ENCODE results near the gene MGAT5B. TPM values are rescaled to one million over a fixed set of nuclear protein-coding genes. Genes with fewer than 3 reads are reported as not detected.
"Not testable (repeated sequence)": the region's sequence is repeated elsewhere in the genome, so short reads cannot be mapped to it uniquely, and the experiment has no call there.

MGAT5B gene
- total RNA-seq, 1 experiment from 2014 or later, result 5.3 TPM

DNA sequence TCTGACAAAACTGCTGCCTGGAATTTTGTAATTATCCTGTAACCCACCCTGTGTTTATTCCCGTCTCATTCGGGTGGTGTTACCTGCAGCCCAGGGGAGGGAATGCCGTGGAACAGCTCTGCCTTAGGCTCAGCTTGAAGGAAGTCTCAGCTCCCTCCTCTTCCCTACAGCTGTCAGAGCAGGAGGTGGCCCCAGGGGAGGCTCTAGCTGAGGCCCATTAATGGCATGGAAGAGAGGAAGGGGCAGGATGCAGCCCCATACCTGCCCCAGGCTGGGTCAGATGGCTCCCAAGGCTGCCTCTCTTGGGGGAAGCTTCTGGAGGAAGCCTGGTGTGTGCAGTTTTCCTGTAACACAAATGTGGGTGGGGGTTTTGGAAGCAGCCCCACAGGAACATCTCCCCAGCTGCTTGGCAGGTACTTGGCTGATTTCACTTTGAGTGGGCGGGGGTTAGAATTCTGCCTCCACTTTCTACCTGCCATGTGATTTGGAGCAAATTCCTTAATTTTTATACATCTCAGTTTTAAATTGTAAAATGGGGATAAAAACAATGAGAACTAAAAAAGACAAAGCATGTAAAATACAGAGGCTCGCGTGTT is 103.9 kb downstream of the MGAT5B start:
- DNase-seq (ENCODE audit: low spot score), result no peak

- no peak for DNase-seq (ENCODE audit: low spot score)
These were observed 104.8 kb downstream of the MGAT5B start for GRCh38 chr17:76973040-76973439.

- no peak for DNase-seq (ENCODE audit: low spot score)
These were observed 106.5 kb downstream of the MGAT5B start for GRCh38 chr17:76974721-76975120.

- DNase-seq (ENCODE audit: low spot score), result not testable (repeated sequence)
These were observed 109.8 kb downstream of the MGAT5B start for GRCh38 chr17:76978050-76978449.

GRCh38 chr17:76981545-76982295 is 113.5 kb downstream of the MGAT5B start:
- no peak for DNase-seq (ENCODE audit: low spot score)

DNA sequence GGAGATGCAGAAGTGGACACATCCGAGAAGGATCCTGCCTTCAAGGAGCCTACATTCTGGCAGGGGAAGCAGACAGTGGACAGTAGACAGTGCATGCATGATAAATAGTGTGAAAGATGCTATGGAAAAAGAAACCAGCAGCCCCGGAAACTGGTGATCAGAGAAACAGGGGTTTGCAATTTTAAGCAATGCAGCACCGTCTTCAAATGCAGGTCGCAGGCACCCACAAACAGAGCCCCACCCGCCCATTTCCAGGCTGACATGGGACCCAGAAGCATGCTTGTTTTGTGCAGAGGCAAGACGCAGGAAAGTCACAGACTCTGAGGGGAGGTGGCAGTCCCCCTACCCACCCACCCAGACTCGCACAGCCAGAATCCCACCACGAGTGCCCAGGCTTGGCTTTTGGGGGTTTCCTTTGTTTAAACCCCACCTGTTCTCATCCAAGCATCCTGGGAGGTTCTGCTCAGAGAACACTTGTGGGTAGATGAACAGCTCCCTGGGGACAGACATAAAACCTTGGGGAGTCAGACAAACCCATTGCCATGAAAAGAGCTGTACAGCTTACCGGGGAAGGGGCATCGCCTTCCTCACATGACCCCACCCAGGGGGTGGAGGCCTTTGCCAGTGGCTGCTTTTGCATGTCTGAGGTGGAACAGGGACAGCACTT is 114.3 kb downstream of the MGAT5B start:
- no peak for DNase-seq (ENCODE audit: low spot score)

DNA sequence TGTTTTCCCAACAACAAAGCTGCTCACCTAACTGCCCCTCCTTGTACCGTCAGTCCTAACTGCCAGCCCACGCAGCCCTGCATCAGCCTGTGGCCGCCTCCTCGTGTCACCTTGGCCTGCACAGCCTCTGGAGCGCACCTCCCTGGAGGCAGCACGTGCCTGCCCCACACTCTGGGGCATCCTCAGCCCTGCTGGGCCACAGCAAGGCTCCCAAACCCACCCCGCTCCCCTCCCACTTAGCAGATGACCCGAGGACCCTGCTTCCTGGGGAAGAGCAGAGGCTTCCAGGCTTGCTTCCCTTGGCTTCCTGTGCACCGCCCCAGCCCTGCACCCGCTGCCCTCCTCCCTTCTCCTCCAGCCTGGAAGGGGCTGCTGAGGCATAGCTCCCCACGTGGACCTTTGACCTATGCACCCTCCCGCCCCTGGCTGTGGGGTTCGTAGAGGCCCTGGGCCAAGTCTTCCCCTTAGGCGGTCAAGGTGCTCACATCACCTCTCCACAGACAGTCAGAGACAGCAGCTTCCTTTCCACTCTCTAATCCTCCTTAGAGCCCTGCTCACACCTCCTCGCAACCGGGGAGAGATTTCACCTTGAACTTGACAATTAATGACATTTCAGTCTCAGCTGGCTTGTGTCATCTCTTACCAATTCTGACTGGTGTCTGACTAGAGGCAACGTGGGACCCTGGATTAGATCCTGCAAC is 115.0 kb downstream of the MGAT5B start:
- DNase-seq (ENCODE audit: low spot score), result no peak

- DNase-seq (ENCODE audit: low spot score), result no peak
These were observed 118.2 kb downstream of the MGAT5B start for GRCh38 chr17:76986365-76986764.

DNA sequence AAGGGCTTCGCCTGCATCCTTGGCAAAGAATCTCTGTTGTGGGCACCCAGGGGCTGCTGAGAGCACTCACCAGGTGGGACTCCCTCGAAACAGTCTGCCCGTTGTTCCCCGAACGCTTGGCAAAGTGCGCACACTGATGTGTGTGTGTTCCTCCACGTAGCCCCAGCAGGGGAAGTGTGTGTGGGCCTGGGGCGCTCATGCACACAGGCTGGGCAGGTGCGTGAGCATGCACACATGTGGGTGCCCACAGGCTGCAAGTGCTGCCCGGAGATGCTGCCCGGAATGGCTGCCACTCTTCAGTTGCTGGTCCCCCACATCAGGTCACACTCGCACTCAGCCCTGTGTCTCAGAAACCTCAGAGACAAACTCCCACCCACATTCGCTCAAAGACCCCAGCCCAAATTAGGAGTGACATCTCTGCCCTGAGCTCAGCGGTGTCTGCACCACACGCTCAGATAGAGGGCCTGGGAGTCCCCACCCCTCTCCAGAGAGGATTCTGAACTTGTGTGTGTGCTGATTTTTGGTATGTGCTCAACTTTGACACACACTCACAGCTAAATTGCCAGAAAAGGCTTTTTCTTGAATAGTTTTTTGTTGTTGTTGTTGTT is 119.4 kb downstream of the MGAT5B start:
- no peak for DNase-seq (ENCODE audit: low spot score)

- no peak for DNase-seq (ENCODE audit: low spot score)
These were observed 120.6 kb downstream of the MGAT5B start for GRCh38 chr17:76988796-76989195.

GRCh38 chr17:76989519-76989918 is 121.3 kb downstream of the MGAT5B start:
- DNase-seq (ENCODE audit: low spot score), result no peak

DNA sequence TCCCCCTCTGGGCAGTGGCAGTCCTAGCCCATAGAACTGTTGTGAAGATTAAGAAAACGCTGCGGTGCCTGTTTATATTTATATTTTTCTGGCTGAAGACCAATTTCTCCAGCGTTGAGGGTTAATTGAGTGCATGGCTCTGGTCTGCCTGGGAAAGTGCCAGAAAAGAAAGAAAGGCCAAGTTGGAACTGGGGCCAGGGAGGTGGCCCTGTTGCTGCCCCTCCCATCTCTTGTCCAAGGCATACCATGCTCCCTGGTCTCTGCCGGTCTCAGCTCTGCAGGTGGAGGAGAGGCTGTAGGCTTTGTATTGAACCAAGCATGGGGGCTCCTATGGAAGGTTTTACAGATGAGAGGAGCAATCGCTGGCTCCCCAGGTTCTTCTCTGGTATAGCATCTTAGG is 124.7 kb downstream of the MGAT5B start:
- no peak for DNase-seq (ENCODE audit: low spot score)

GRCh38 chr17:76993651-76994050 is 125.4 kb downstream of the MGAT5B start:
- no peak for DNase-seq (ENCODE audit: low spot score)

- no peak for DNase-seq (ENCODE audit: low spot score)
These were observed 126.0 kb downstream of the MGAT5B start for GRCh38 chr17:76994237-76994637.

DNA sequence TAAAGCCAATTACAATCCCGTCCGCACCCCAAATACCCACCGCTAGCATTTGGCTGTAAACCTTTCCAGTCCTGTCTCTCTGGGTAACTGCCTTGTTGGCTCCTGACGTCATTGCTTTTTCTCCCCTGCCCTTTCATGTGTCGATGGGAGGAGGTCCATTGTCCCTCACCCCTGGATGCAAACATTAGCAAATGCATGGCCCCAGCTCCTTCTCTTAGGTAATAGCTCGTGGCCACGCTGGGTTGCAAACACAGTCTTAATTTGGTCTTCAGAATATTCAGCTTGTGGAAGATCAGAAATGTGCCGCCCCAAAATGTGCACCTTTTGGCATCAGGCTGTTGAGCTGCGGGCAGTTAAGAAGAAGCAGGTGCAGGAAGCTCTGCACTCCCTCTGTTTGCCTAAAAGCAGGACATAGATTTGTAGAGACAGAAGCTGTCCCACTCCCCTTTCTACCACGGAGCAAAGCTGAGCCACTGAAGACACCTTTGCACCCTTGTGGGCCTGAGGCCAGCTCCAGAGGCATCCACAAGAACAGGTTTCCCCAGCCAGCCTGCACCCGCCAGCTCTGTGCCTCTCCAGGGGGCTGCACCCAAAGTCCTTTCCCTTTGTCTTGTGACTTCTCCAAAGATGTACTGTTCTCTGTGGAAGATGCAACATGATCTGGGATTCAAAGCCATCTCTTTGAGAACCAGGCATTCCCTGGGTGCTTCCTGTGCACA is 127.3 kb downstream of the MGAT5B start:
- DNase-seq (ENCODE audit: low spot score), result no peak

DNA sequence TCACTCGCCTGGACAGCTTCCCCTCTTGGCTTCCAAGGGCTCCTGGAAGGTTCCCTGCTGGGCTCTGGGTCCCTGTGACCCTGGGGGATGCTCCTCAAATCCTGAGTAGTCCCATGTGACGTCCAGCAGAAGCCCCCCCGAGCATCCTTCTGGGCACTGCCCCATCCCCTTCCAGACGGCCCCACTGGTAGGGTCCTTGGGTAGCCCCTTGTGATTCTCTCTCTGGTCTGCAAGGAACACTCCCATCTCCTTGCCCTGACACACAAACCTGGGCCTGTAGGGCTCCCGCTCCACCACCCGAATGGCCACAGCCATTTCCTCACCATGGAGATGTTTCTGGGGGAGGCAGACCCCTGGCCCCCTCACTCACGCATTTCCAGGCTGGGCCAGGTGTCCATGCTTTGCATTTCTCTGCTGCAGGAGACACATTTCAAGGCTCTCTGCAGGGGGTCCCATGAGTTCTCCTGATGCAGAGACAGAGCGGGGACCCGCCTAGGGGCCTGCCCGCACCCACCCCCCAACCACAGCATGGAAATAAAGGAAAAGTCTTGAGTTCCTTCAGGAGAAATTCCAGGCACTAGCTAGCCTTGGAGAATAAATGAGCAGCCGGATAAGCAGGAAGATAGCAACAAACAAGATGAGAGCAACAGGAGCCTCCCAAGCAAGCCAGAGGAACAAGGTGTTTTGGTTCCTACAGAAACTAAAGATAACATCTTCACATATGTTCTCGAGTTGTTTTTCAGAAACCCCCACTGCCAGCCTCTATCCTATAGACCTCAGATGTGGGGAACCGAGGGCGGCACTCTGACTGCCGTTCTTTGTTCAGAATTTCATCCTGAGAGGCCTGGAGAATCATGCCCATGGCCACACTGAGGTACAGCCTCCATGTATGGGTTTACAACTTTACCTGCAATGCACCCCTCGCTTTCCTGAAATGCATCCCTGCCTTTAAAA is 128.8 kb downstream of the MGAT5B start:
- DNase-seq (ENCODE audit: low spot score), result no peak

DNA sequence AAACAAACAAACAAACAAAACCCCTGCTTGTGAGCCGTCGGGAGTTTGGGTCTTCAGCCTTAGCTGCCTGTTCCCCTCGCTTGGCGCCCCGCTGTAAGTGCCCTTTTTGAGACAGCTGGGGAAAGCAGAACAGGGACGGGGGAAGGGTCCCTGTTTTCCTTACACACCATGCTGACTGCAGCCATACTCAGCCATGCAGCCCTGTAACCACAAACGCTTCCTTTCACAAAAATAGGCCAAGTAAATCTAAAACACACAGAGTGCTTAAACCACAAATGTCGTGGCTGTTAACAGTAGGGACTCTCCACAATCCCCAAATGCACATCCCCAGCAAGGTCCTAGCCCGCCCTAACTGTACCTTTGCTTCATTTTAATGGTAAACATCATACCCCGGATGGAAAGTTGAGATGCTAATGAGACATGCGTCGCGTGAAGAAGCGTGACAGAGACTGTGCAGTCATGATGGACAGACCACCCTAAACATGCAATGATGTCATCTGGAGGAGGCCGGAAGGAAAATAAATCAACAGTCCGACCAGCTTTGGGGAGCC is 129.9 kb downstream of the MGAT5B start:
- DNase-seq (ENCODE audit: low spot score), result peak; percentile 71

- no peak for DNase-seq (ENCODE audit: low spot score)
These were observed 130.6 kb downstream of the MGAT5B start for GRCh38 chr17:76998839-76999238.

Measured in H4 (cell line).